Left renal cortex interstitium (tissue), 4 donors: ENCODE measurements around the gene LRRC8D. TPM values are rescaled to one million over a fixed set of nuclear protein-coding genes. Genes with fewer than 3 reads are reported as not detected.
A peak's percentile ranks its signal among the peaks of the same experiment; 100 is the strongest.

Experiments used
- DNase-seq, 4 donors: peaks; one replicate each; pipeline ENCODE4 v3.0.0-alpha.2; 2013; ENCODE audit warnings: low read depth in 4 of 4, low spot score in 2 of 4, missing footprints in 1 of 4
- polyA plus RNA-seq, 4 donors: library from polyadenylated mRNA; unstranded; fragments of 120-200 nt; gene quantifications; one replicate each; pipeline ENCODE4 v1.2.1, GENCODE V29; 2013; ENCODE audit not compliant: insufficient read length in 4 of 4

The LRRC8D gene
- polyA plus RNA-seq, 4 donors: 35.3 to 40.7 (median 38.1) TPM

- DNase-seq: no peak
Observed at GRCh38 chr1:89832496-89833127, 11.8 kb downstream of the LRRC8D start.

- no peak for DNase-seq
Observed at GRCh38 chr1:89833183-89834082, 12.6 kb downstream of the LRRC8D start.

- DNase-seq: no peak
Observed at GRCh38 chr1:89834083-89834704, 13.4 kb downstream of the LRRC8D start.

GRCh38 chr1:89836252-89837035, 15.6 kb downstream of the LRRC8D start:
- DNase-seq: no peak

- peak in 1 of 4 donors; percentile 48 for DNase-seq
Observed at GRCh38 chr1:89837036-89837481, 16.2 kb downstream of the LRRC8D start.

GRCh38 chr1:89837510-89837909, 16.7 kb downstream of the LRRC8D start:
- no peak for DNase-seq

GRCh38 chr1:89839516-89839915, 18.7 kb downstream of the LRRC8D start:
- no peak for DNase-seq

GRCh38 chr1:89841507-89841906, 20.7 kb downstream of the LRRC8D start:
- DNase-seq: no peak

GRCh38 chr1:89842567-89843272, 21.9 kb downstream of the LRRC8D start:
- no peak for DNase-seq

- DNase-seq: peak in 1 of 4 donors; percentile 45
Observed at GRCh38 chr1:89843273-89844130, 22.7 kb downstream of the LRRC8D start.

GRCh38 chr1:89844241-89844807, 23.5 kb downstream of the LRRC8D start:
- DNase-seq: no peak

GRCh38 chr1:89844860-89845259, 24.0 kb downstream of the LRRC8D start:
- no peak for DNase-seq

GRCh38 chr1:89847191-89847729, 26.4 kb downstream of the LRRC8D start:
- DNase-seq: no peak

- no peak for DNase-seq
Observed at GRCh38 chr1:89850844-89851415, 30.1 kb downstream of the LRRC8D start.

- no peak for DNase-seq
Observed at GRCh38 chr1:89854140-89854539, 33.3 kb downstream of the LRRC8D start.

- no peak for DNase-seq
Observed at GRCh38 chr1:89855413-89856123, 34.7 kb downstream of the LRRC8D start.

- DNase-seq: no peak
Observed at GRCh38 chr1:89863165-89863830, 42.5 kb downstream of the LRRC8D start.
